Upper lobe of left lung (tissue), 6 donors: Measurements from ENCODE around the gene CLEC16A. TPM values are rescaled to one million over a fixed set of nuclear protein-coding genes. Genes with fewer than 3 reads are reported as not detected.

ENCODE experiments used
- ATAC-seq, 2 donors: fragments of 200-7000 bp; cut with Tn5 transposase; one replicate each; pipeline ENCODE4 v1.9.1; 2022; ENCODE audit warnings: mild to moderate bottlenecking in 2 of 2, moderate library complexity in 2 of 2; ENCODE audit not compliant: low FRiP score in 2 of 2
- DNase-seq, 2 donors: peaks; one replicate each; pipeline ENCODE4 v3.0.0-alpha.2; 2019 to 2020
- H3K27ac ChIP-seq, 4 donors: fragments of 200-600 bp; sonication (generic); one replicate each; pipeline ENCODE4 v1.5.1; 2016 to 2019
- H3K27me3 ChIP-seq, 4 donors: fragments of 200-600 bp; sonication (generic); one replicate each; pipeline ENCODE4 v1.5.1; 2017 to 2019
- H3K36me3 ChIP-seq, 4 donors: fragments of 200-600 bp; sonication (generic); one replicate each; pipeline ENCODE4 v1.5.1; 2016 to 2019
- H3K4me1 ChIP-seq, 4 donors: fragments of 200-600 bp; sonication (generic); one replicate each; pipeline ENCODE4 v1.5.1; 2018 to 2019
- H3K4me3 ChIP-seq, 4 donors: fragments of 200-600 bp; sonication (generic); one replicate each; pipeline ENCODE4 v1.5.1; 2017 to 2019; ENCODE audit warnings: mild to moderate bottlenecking in 2 of 4, moderate library complexity in 1 of 4
- H3K9me3 ChIP-seq, 4 donors: fragments of 200-600 bp; sonication (generic); one replicate each; pipeline ENCODE4 v1.5.1; 2018 to 2019
- CTCF ChIP-seq, 6 experiments: fragments of 450-650 bp in 4 of 6; fragments of 200-600 bp in 2 of 6; sonication (generic) in 2 of 6; IDR thresholded peaks; one replicate each; pipeline ENCODE4 v1.5.1; 2016 to 2019; ENCODE audit warnings: antibody characterized with exemption in 6 of 6
- EP300 ChIP-seq, 4 donors: sonication (generic); formaldehyde crosslinking; IDR thresholded peaks; one replicate each; pipeline ENCODE4 v1.5.1; 2017; ENCODE audit warnings: antibody characterized with exemption in 4 of 4, control low read depth in 2 of 4
- POLR2A ChIP-seq, 4 donors: fragments of 450-650 bp; IDR thresholded peaks; one replicate each; pipeline ENCODE4 v1.5.1; 2016 to 2017; ENCODE audit warnings: antibody characterized with exemption in 4 of 4, mild to moderate bottlenecking in 2 of 4
- POLR2AphosphoS5 ChIP-seq, 2 donors: sonication (generic); formaldehyde crosslinking; IDR thresholded peaks; one replicate each; pipeline ENCODE4 v1.5.1; 2017; ENCODE audit warnings: antibody characterized with exemption in 2 of 2
- WGBS, 2 donors: methylation state at CpG; one replicate each; pipeline ENCODE4 v1.1.5; 2017 to 2018; 5-methylcytosine and 5-hydroxymethylcytosine counted together
- total RNA-seq, 6 donors: library from RNA; depleted of rRNA in 4 of 6; stranded (reverse); fragments of >200 nt in 4 of 6; gene quantifications; one replicate each; pipeline versions ENCODE4 v1.1.0 to v1.2.1, GENCODE V29; 2016 to 2021
- donor health status: DM: no; HTN: no; CAD: no; lungs with moderate emphysema.
- donor health status: DM: no; HTN: yes; CAD: no; lungs with severe emphysema.

CLEC16A gene
- total RNA-seq, 6 donors from 2014 or later = 33.3 to 85.9 (median 46.4) TPM

DNA sequence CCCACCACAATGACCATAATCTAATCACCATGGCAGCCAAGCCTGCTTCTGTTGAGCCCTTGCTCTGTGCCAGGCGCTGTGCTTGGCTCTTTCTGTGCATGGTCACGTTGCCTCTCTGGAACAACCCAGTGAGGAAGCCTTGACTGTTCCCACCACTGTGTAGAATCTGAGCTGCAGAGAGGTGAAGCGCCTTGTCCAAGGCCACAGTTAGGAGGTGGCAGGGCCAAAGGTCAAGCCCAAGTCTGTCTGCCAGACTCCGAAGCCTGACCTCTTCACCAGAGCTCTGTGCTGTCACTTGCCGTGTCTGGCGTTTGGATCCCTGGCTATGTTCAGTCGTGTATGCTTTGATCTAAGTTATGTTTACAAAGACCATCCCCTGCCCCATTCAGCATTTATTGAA is 10.5 kb downstream of the CLEC16A start:
- no peaks in the 10 kb centered on the region for H3K9me3 ChIP-seq
- WGBS, 2 donors = 86 to 90% methylated on average over 7 of the region's 7 CpGs
- ATAC-seq (no peak), DNase-seq (no peak)
- H3K27me3 ChIP-seq = no peaks in the 10 kb centered on the region
- TF ChIP-seq POLR2AphosphoS5 (IDR thresholded peaks at IDR 0.05) (no peak), CTCF (IDR thresholded peaks at IDR 0.05) (no peak), EP300 (IDR thresholded peaks at IDR 0.05) (no peak), POLR2A (IDR thresholded peaks at IDR 0.05) (no peak)
- H3K4me1 ChIP-seq = peaks cover 13 to 28% (median 23%) of the 10 kb centered on the region in 4 donors
- peaks cover 0 to 8% (median 3%) of the 10 kb centered on the region in 4 donors for H3K36me3 ChIP-seq
- no peak overlapping the region for H3K4me3 ChIP-seq
- no peak overlapping the region for H3K27ac ChIP-seq

- Histone ChIP-seq H3K36me3 (peaks cover 0 to 14% (median 12%) of the 10 kb centered on the region in 4 donors), H3K27me3 (no peaks in the 10 kb centered on the region), H3K27ac (no peak overlapping the region), H3K9me3 (no peaks in the 10 kb centered on the region), H3K4me3 (no peak overlapping the region), H3K4me1 (peaks cover 7 to 20% (median 19%) of the 10 kb centered on the region in 4 donors)
- WGBS, 2 donors = 79 to 81% methylated on average over 6 of the region's 6 CpGs
- TF ChIP-seq CTCF (IDR thresholded peaks at IDR 0.05) = no peak
- ATAC-seq (no peak), DNase-seq (no peak)
Measured at GRCh38 chr16:10957771-10958482, 13.6 kb downstream of the CLEC16A start.

DNA sequence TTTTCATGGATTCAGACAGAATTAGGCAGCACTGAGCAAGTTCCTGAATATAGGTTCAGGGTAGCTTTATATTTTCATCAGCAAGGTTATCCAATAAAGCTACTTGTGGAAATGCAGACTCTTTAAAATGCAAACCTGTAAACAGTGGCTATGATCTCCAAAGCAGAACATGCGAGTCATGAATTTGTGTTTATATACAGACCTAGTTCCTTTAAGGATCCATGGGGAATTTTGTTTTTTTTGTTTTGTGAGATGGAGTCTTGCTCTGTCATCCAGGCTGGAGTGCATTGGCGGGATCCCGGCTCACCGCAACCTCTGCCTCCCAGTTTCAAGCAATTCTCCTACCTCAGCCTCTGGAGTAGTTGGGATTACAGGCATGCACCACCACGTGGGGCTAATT is 14.8 kb downstream of the CLEC16A start:
- peaks cover 3 to 18% (median 15%) of the 10 kb centered on the region in 4 donors for H3K4me1 ChIP-seq
- TF ChIP-seq POLR2AphosphoS5 (IDR thresholded peaks at IDR 0.05) (no peak), POLR2A (IDR thresholded peaks at IDR 0.05) (no peak), CTCF (IDR thresholded peaks at IDR 0.05) (no peak), EP300 (IDR thresholded peaks at IDR 0.05) (no peak)
- H3K27me3 ChIP-seq = no peaks in the 10 kb centered on the region
- H3K4me3 ChIP-seq = no peak overlapping the region
- WGBS, 2 donors = 91 to 94% methylated on average over 5 of the region's 5 CpGs
- H3K9me3 ChIP-seq = no peaks in the 10 kb centered on the region
- ATAC-seq (no peak), DNase-seq (no peak)
- peaks cover 0 to 26% (median 20%) of the 10 kb centered on the region in 4 donors for H3K36me3 ChIP-seq
- no peak overlapping the region for H3K27ac ChIP-seq

DNA sequence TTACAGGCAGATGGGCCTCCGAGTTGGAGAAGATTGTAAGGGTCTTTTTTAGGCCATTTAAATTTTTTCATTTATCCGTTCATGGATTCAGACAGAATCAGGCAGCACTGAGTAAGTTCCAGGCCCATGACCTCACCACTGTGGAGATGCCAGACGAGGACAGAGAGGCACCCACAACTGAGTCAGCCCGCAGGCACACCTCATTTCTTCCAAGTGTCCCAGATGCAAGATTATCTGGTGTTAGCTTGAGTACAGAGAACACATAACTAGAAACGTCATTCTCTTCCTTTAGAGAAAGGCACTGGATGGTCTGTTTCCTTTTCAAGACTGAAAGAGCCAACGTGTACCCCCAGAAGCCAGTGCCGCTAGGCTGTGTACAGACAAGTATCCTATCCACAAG is 16.9 kb downstream of the CLEC16A start:
- Histone ChIP-seq H3K9me3 (no peaks in the 10 kb centered on the region), H3K4me3 (no peak overlapping the region), H3K27ac (no peak overlapping the region), H3K4me1 (peaks cover 4 to 12% (median 6%) of the 10 kb centered on the region in 4 donors), H3K27me3 (no peaks in the 10 kb centered on the region), H3K36me3 (peaks cover 0 to 30% (median 23%) of the 10 kb centered on the region in 4 donors)
- DNase-seq (no peak), ATAC-seq (peak in 1 of 2 donors; percentile 89)
- TF ChIP-seq POLR2AphosphoS5 (IDR thresholded peaks at IDR 0.05) (no peak), EP300 (IDR thresholded peaks at IDR 0.05) (no peak), POLR2A (IDR thresholded peaks at IDR 0.05) (no peak), CTCF (IDR thresholded peaks at IDR 0.05) (no peak)
- 87 to 93% methylated on average over 7 of the region's 7 CpGs for WGBS, 2 donors
